Loucy (cell line): ENCODE data around the gene HERPUD2.

Experiments
- H2AFZ ChIP-seq: fragments of 200-600 bp; sonication (generic); 2 replicates; pipeline ENCODE4 v1.6.0; 2016; ENCODE audit warnings: antibody characterized with exemption, mild to moderate bottlenecking, low read length, moderate library complexity
- H3F3A ChIP-seq: fragments of 200-600 bp; 2 replicates; pipeline ENCODE4 v1.6.0; 2016; ENCODE audit warnings: antibody characterized with exemption, low read depth, mild to moderate bottlenecking
- H3K27me3 ChIP-seq: fragments of 200-600 bp; sonication (generic); 2 replicates; pipeline ENCODE4 v1.6.1; 2014; ENCODE audit warnings: low read length, mild to moderate bottlenecking; ENCODE audit not compliant: insufficient read depth, poor library complexity, severe bottlenecking
- H3K36me3 ChIP-seq: fragments of 200-600 bp; sonication (generic); 2 replicates; pipeline ENCODE4 v1.6.1; 2016; ENCODE audit warnings: low read length; ENCODE audit not compliant: insufficient read depth
- H3K4me1 ChIP-seq: fragments of 200-600 bp; sonication (generic); 2 replicates; pipeline ENCODE4 v1.5.1; 2014; ENCODE audit warnings: low read length, mild to moderate bottlenecking; ENCODE audit not compliant: insufficient read depth, poor library complexity, severe bottlenecking
- H3K4me2 ChIP-seq: fragments of 200-600 bp; sonication (generic); 2 replicates; pipeline ENCODE4 v1.6.0; 2014; ENCODE audit warnings: antibody characterized with exemption, low read length, low read depth, mild to moderate bottlenecking; ENCODE audit not compliant: poor library complexity, severe bottlenecking
- H3K4me3 ChIP-seq: fragments of 200-600 bp; sonication (generic); 2 replicates; pipeline ENCODE4 v1.5.1; 2014; ENCODE audit warnings: low read length, mild to moderate bottlenecking, mixed read lengths; ENCODE audit not compliant: poor library complexity, severe bottlenecking
- H3K79me2 ChIP-seq: fragments of 200-600 bp; sonication (generic); 2 replicates; pipeline ENCODE4 v1.6.1; 2014; ENCODE audit warnings: low read length; ENCODE audit not compliant: insufficient read depth
- H3K9ac ChIP-seq: fragments of 200-600 bp; sonication (generic); 2 replicates; pipeline ENCODE4 v1.6.0; 2014; ENCODE audit warnings: mild to moderate bottlenecking, low read depth, low read length, moderate library complexity; ENCODE audit not compliant: poor library complexity, severe bottlenecking
- H3K9me2 ChIP-seq: fragments of 200-600 bp; sonication (generic); replicated peaks from 2 replicates; pipeline ENCODE4 v1.6.1; 2016; ENCODE audit warnings: low read depth, low read length, mixed read lengths
- H3K9me3 ChIP-seq: fragments of 200-600 bp; sonication (generic); 2 replicates; pipeline ENCODE4 v1.6.1; 2014; ENCODE audit warnings: mild to moderate bottlenecking, antibody characterized with exemption, low read length, low read depth; ENCODE audit not compliant: insufficient read depth
- H4K20me1 ChIP-seq: fragments of 200-600 bp; sonication (generic); 2 replicates; pipeline ENCODE4 v1.6.0; 2014; ENCODE audit warnings: antibody characterized with exemption, low read length, mild to moderate bottlenecking; ENCODE audit not compliant: insufficient read depth, poor library complexity, severe bottlenecking
- CTCF ChIP-seq: fragments of 200-600 bp; sonication (generic); conservative IDR thresholded peaks from 2 replicates; pipeline ENCODE4 v1.5.1; 2014; ENCODE audit warnings: mild to moderate bottlenecking, antibody characterized with exemption, low read length
- EZH2phosphoT487 ChIP-seq: fragments of 200-600 bp; IDR thresholded peaks from 2 replicates; pipeline ENCODE4 v1.6.1; 2018; ENCODE audit warnings: antibody characterized with exemption, mild to moderate bottlenecking, moderate library complexity, borderline replicate concordance

Gene HERPUD2

GRCh38 chr7:35599061-35599460 is 95.9 kb downstream of the HERPUD2 start:
- no peaks in the 10 kb centered on the region for H3K9me2 ChIP-seq
- no peaks in the 10 kb centered on the region for H3F3A ChIP-seq
- no peak for TF ChIP-seq CTCF
- no peak for TF ChIP-seq EZH2phosphoT487
- no peak overlapping the region for H2AFZ ChIP-seq
- H3K79me2 ChIP-seq = no peaks in the 10 kb centered on the region
- no peak overlapping the region for H3K4me2 ChIP-seq
- peaks cover 5% of the 10 kb centered on the region for H3K4me1 ChIP-seq
- no peaks in the 10 kb centered on the region for H3K36me3 ChIP-seq
- H3K9ac ChIP-seq = no peak overlapping the region
- H4K20me1 ChIP-seq = no peaks in the 10 kb centered on the region
- no peaks in the 10 kb centered on the region for H3K9me3 ChIP-seq
- H3K27me3 ChIP-seq = no peaks in the 10 kb centered on the region
- no peak overlapping the region for H3K4me3 ChIP-seq

GRCh38 chr7:35596061-35596460 is 98.9 kb downstream of the HERPUD2 start:
- Histone ChIP-seq H3K4me2 (no peak overlapping the region), H3K4me1 (peaks cover 5% of the 10 kb centered on the region), H4K20me1 (no peaks in the 10 kb centered on the region), H3K79me2 (no peaks in the 10 kb centered on the region), H2AFZ (peak overlapping the region; percentile 5; the same call in 1 of the 2 replicates), H3K9me2 (no peaks in the 10 kb centered on the region), H3K36me3 (no peaks in the 10 kb centered on the region), H3K27me3 (no peaks in the 10 kb centered on the region), H3K9ac (no peak overlapping the region), H3K4me3 (no peak overlapping the region), H3K9me3 (no peaks in the 10 kb centered on the region), H3F3A (no peaks in the 10 kb centered on the region)
- no peak for TF ChIP-seq CTCF
- no peak for TF ChIP-seq EZH2phosphoT487

- no peaks in the 10 kb centered on the region for H3F3A ChIP-seq
- no peaks in the 10 kb centered on the region for H3K27me3 ChIP-seq
- no peak overlapping the region for H3K4me3 ChIP-seq
- H3K4me1 ChIP-seq = peaks cover 5% of the 10 kb centered on the region
- H3K79me2 ChIP-seq = no peaks in the 10 kb centered on the region
- no peaks in the 10 kb centered on the region for H4K20me1 ChIP-seq
- H3K36me3 ChIP-seq = no peaks in the 10 kb centered on the region
- H2AFZ ChIP-seq = no peak overlapping the region
- no peaks in the 10 kb centered on the region for H3K9me3 ChIP-seq
- H3K9me2 ChIP-seq = no peaks in the 10 kb centered on the region
- H3K4me2 ChIP-seq = no peak overlapping the region
- TF ChIP-seq CTCF = peak; percentile 82
- no peak for TF ChIP-seq EZH2phosphoT487
- H3K9ac ChIP-seq = no peak overlapping the region
Measured at GRCh38 chr7:35593899-35594298, 101.0 kb downstream of the HERPUD2 start.
